Measurements from ENCODE around the gene SDCCAG8.
"Not testable (repeated sequence)": the region's sequence is repeated elsewhere in the genome, so short reads cannot be mapped to it uniquely, and the experiment has no call there.

The SDCCAG8 gene

GRCh38 chr1:243315893-243316292 lies 60.1 kb downstream of the SDCCAG8 start:
- Mint-ChIP-seq H3K36me3 (peaks cover 14% of the 10 kb centered on the region), H3K4me1 (ENCODE audit: low read depth) (no peaks in the 10 kb centered on the region), H3K9me3 (ENCODE audit: low read depth) (no peaks in the 10 kb centered on the region), H3K4me3 (no peak overlapping the region), H3K27ac (peak overlapping the region; percentile 7), H3K27me3 (no peaks in the 10 kb centered on the region)

- Mint-ChIP-seq H3K4me1 (ENCODE audit: low read depth) (no peaks in the 10 kb centered on the region), H3K27ac (no peak overlapping the region), H3K36me3 (peaks cover 13% of the 10 kb centered on the region), H3K9me3 (ENCODE audit: low read depth) (no peaks in the 10 kb centered on the region), H3K4me3 (no peak overlapping the region), H3K27me3 (no peaks in the 10 kb centered on the region)
Observed at GRCh38 chr1:243316366-243316989, 60.6 kb downstream of the SDCCAG8 start.

GRCh38 chr1:243320224-243320623 lies 64.4 kb downstream of the SDCCAG8 start:
- Mint-ChIP-seq H3K27ac (no peak overlapping the region), H3K4me3 (no peak overlapping the region), H3K27me3 (no peaks in the 10 kb centered on the region), H3K4me1 (ENCODE audit: low read depth) (no peaks in the 10 kb centered on the region), H3K36me3 (peaks cover 10% of the 10 kb centered on the region), H3K9me3 (ENCODE audit: low read depth) (no peaks in the 10 kb centered on the region)

DNA sequence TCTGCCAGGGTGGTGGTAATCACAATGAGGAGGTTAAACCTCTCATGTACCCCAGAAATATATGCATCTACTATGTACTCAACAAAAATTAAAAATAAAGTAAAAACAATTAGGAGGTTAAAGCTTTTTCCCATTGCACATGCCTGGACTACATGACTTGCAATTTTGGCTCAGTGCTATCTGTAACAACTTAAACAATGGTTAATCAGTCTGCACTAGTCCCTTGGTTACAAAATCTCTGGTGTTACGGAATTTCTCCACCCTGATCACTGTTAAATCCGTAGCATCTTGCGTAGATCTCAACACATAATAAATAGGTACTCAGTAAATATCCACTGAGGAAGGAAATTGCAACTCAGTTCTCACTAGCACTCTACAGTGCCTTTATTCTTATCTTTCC lies 66.5 kb downstream of the SDCCAG8 start:
- Mint-ChIP-seq H3K4me3 (no peak overlapping the region), H3K9me3 (ENCODE audit: low read depth) (no peaks in the 10 kb centered on the region), H3K27me3 (no peaks in the 10 kb centered on the region), H3K4me1 (ENCODE audit: low read depth) (no peaks in the 10 kb centered on the region), H3K36me3 (peaks cover 4% of the 10 kb centered on the region), H3K27ac (no peak overlapping the region)

DNA sequence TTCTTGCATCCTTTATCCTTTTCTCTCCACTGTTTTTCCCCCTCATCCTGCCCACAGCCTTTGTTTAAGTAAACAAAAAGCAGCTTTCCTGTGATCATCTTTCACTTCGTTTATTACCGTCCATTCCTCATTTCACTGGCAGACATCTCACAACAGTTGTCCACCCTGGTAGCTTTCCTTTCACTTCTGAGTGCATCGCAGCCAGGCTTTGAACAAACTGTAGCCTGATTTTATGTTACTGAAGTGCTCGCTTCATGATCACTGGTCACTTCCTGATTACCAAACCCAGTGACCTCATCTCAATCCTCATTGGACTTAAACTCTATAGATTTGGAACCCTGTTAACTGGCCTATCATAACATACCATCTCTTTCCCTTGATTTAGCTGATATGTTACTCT lies 67.7 kb downstream of the SDCCAG8 start:
- Mint-ChIP-seq H3K27ac (peak overlapping the region; percentile 11), H3K27me3 (no peaks in the 10 kb centered on the region), H3K9me3 (ENCODE audit: low read depth) (no peaks in the 10 kb centered on the region), H3K36me3 (no peaks in the 10 kb centered on the region), H3K4me3 (no peak overlapping the region), H3K4me1 (ENCODE audit: low read depth) (no peaks in the 10 kb centered on the region)

GRCh38 chr1:243325305-243325890 lies 69.6 kb downstream of the SDCCAG8 start:
- Mint-ChIP-seq H3K4me3 (no peak overlapping the region), H3K36me3 (no peaks in the 10 kb centered on the region), H3K27ac (no peak overlapping the region), H3K27me3 (no peaks in the 10 kb centered on the region), H3K9me3 (ENCODE audit: low read depth) (no peaks in the 10 kb centered on the region), H3K4me1 (ENCODE audit: low read depth) (no peaks in the 10 kb centered on the region)

GRCh38 chr1:243332440-243332839 lies 76.6 kb downstream of the SDCCAG8 start:
- Mint-ChIP-seq H3K4me3 (no peak overlapping the region), H3K27me3 (no peaks in the 10 kb centered on the region), H3K9me3 (ENCODE audit: low read depth) (no peaks in the 10 kb centered on the region), H3K27ac (no peak overlapping the region), H3K36me3 (peaks cover 23% of the 10 kb centered on the region), H3K4me1 (ENCODE audit: low read depth) (peaks cover 7% of the 10 kb centered on the region)

DNA sequence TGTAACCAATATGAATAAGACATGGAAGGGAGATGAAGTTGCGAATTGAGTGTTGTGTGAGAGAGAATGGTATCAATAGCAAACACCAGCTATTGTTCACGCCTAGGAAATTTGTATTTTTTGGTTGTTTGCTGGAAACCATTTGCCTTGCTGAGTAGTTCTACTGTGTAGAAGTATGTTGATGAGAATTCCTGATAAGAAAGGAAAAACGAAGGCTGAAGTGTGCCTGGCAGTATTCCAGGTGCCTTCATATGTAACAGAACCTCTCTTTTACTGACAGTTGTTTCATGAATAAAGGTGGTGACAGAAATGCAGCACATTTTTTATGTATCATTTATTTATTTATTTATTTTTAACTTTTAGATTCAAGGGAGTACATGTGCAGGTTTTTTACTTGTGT lies 79.5 kb downstream of the SDCCAG8 start:
- Mint-ChIP-seq H3K4me1 (ENCODE audit: low read depth) (peaks cover 7% of the 10 kb centered on the region), H3K4me3 (no peak overlapping the region), H3K27me3 (no peaks in the 10 kb centered on the region), H3K9me3 (ENCODE audit: low read depth) (no peaks in the 10 kb centered on the region), H3K36me3 (peaks cover 23% of the 10 kb centered on the region), H3K27ac (no peak overlapping the region)

DNA sequence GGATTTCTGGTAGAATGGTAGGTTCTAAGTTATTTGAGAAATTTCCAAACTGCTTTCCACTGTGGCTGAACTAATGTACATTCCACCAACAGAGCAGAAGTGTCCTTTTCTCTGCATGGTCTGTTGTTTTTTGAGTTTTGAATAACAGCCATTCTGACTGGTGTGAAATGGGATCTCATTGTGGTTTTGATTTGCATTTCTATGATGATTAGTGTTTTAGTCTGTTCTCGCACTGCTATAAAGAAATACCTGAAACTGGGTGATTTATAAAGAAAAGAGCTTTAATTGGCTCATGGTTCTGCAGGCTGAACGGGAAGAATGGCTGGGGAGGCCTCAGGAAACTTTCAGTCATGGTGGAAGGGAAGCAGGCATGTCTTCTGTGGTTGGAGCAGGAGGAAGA lies 80.3 kb downstream of the SDCCAG8 start:
- H3K27me3 Mint-ChIP-seq = no peaks in the 10 kb centered on the region
- H3K4me3 Mint-ChIP-seq = no peak overlapping the region
- H3K4me1 Mint-ChIP-seq (ENCODE audit: low read depth) = peaks cover 7% of the 10 kb centered on the region
- H3K36me3 Mint-ChIP-seq = peaks cover 19% of the 10 kb centered on the region
- H3K27ac Mint-ChIP-seq = no peak overlapping the region
- H3K9me3 Mint-ChIP-seq (ENCODE audit: low read depth) = no peaks in the 10 kb centered on the region

DNA sequence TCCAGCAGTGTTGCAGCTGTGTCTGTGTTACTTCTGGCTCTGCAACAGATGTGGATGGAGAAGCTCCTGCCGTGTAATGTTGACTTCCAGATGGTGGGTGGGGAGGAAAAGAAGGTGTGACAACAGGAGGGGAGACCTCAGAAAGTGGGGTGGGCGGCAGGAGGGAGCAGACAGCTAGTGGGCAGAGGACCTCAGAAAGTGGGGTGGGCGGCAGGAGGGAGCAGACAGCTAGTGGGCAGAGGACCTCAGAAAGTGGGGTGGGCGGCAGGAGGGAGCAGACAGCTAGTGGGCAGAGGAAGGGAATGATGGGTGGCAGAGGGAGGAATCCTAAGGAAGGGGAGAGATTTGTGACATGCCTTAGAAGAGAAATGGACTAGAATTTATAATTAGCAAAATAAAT lies 83.0 kb downstream of the SDCCAG8 start:
- H3K9me3 Mint-ChIP-seq (ENCODE audit: low read depth); H3K27ac Mint-ChIP-seq; H3K4me1 Mint-ChIP-seq (ENCODE audit: low read depth); H3K27me3 Mint-ChIP-seq; H3K4me3 Mint-ChIP-seq: not testable (repeated sequence)
- peaks cover 11% of the 10 kb centered on the region for H3K36me3 Mint-ChIP-seq

- Mint-ChIP-seq H3K9me3 (ENCODE audit: low read depth) (no peaks in the 10 kb centered on the region), H3K36me3 (peaks cover 3% of the 10 kb centered on the region), H3K27ac (peak overlapping the region; percentile 47), H3K4me1 (ENCODE audit: low read depth) (peaks cover 7% of the 10 kb centered on the region), H3K4me3 (no peak overlapping the region), H3K27me3 (no peaks in the 10 kb centered on the region)
Observed at GRCh38 chr1:243341074-243341473, 85.2 kb downstream of the SDCCAG8 start.

- no peaks in the 10 kb centered on the region for H3K27me3 Mint-ChIP-seq
- no peak overlapping the region for H3K27ac Mint-ChIP-seq
- no peak overlapping the region for H3K4me3 Mint-ChIP-seq
- H3K4me1 Mint-ChIP-seq (ENCODE audit: low read depth) = peaks cover 1% of the 10 kb centered on the region
- peaks cover 13% of the 10 kb centered on the region for H3K36me3 Mint-ChIP-seq
- H3K9me3 Mint-ChIP-seq (ENCODE audit: low read depth) = no peaks in the 10 kb centered on the region
Observed at GRCh38 chr1:243343970-243344937, 88.4 kb downstream of the SDCCAG8 start.

DNA sequence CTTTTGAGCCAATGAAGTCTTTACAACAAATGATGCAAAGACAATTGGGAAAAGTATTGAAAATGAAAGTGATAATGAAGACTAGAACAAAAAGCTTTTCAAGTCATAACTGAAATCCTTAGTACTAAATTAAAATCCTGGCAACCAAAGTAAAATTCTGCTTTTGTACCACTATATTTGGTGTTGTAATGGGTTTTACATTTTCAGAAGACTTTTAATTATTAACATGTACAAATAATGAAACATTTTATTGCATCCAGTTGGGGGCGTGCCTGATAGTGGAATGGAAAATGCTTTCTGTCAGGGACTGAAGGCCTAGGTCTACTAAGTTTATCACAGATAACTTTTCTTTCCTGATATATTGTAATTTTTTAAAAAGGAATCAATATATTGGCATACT lies 89.4 kb downstream of the SDCCAG8 start:
- H3K36me3 Mint-ChIP-seq = peaks cover 16% of the 10 kb centered on the region

GRCh38 chr1:243346016-243346415 lies 90.2 kb downstream of the SDCCAG8 start:
- Mint-ChIP-seq H3K27ac (no peak overlapping the region), H3K4me1 (ENCODE audit: low read depth) (peaks cover 1% of the 10 kb centered on the region), H3K4me3 (no peak overlapping the region), H3K36me3 (peaks cover 18% of the 10 kb centered on the region), H3K27me3 (no peaks in the 10 kb centered on the region), H3K9me3 (ENCODE audit: low read depth) (no peaks in the 10 kb centered on the region)

More for the DNA sequence above, 89.4 kb downstream of the SDCCAG8 start:
- no peaks in the 10 kb centered on the region for H3K9me3 Mint-ChIP-seq (ENCODE audit: low read depth)
- no peaks in the 10 kb centered on the region for H3K27me3 Mint-ChIP-seq
- no peak overlapping the region for H3K27ac Mint-ChIP-seq
- H3K4me3 Mint-ChIP-seq = no peak overlapping the region
- H3K4me1 Mint-ChIP-seq (ENCODE audit: low read depth) = peaks cover 1% of the 10 kb centered on the region

DNA sequence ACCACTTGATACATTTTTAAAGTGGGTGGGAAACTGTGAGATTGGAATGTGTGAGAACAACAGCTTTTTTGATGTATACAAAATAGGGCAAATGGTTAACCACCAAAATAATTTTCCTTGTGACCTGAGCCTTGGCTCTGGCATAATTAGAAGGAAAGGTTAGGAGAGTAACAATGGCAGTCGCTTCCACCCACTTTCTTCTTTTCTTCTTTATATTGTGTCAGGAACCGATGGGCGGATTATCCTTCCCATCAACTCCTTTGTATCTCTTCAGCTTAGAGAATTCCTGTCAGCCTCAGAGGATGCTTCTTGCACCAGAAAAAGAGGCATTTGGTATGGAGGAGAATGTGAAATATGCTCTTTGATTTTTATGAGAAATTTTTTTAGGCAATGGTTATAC lies 90.6 kb downstream of the SDCCAG8 start:
- H3K4me3 Mint-ChIP-seq = no peak overlapping the region
- peaks cover 21% of the 10 kb centered on the region for H3K36me3 Mint-ChIP-seq
- no peak overlapping the region for H3K27ac Mint-ChIP-seq
- H3K4me1 Mint-ChIP-seq (ENCODE audit: low read depth) = peaks cover 1% of the 10 kb centered on the region
- no peaks in the 10 kb centered on the region for H3K9me3 Mint-ChIP-seq (ENCODE audit: low read depth)
- no peaks in the 10 kb centered on the region for H3K27me3 Mint-ChIP-seq
